Activated CD4-positive, alpha-beta T cell treated with anti-CD3 and anti-CD28 coated beads, Interleukin-2, Interleukin-4, amounts not matched to agents 100 ng/mL and 50 ng/mL, durations not matched to agents 16 hours and 8 hours (primary cell): Measurements from ENCODE around the gene DSTN.
"Not testable (repeated sequence)": the region's sequence is repeated elsewhere in the genome, so short reads cannot be mapped to it uniquely, and the experiment has no call there.

Source experiments
- DNase-seq: peaks from one replicate; pipeline ENCODE4 v3.0.0-alpha.2; 2020; ENCODE audit warnings: low spot score

The DSTN gene

DNA sequence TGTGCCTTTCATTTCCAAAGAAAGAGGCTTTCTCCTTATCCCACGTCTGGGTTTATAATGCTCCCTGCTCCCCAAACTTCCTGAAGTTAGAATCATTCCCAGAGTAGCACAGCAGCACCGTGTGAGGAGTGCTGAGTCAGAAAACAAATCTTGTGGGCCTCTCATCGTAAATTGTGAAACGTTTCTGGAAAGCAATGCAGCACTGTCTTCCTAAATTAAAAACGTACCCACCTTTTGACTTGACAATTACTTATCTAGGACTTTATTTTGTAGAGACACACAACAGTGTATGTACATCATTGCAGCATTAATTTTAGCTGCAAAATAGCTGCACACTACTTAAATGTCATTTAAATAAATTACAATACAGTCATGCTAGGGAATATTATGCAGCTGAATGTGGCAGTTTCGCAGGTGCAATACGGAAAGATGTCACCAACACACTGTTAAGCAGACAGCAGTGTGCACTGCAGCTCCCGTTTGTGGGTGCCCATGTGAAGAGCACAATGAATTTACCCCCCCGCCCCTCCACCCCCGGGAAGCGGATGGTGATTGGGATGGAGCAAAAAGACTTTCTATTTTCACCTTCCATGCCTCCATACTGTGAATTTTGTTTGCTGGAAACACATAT, 81.4 kb downstream of the DSTN start:
- no peak for DNase-seq

DNA sequence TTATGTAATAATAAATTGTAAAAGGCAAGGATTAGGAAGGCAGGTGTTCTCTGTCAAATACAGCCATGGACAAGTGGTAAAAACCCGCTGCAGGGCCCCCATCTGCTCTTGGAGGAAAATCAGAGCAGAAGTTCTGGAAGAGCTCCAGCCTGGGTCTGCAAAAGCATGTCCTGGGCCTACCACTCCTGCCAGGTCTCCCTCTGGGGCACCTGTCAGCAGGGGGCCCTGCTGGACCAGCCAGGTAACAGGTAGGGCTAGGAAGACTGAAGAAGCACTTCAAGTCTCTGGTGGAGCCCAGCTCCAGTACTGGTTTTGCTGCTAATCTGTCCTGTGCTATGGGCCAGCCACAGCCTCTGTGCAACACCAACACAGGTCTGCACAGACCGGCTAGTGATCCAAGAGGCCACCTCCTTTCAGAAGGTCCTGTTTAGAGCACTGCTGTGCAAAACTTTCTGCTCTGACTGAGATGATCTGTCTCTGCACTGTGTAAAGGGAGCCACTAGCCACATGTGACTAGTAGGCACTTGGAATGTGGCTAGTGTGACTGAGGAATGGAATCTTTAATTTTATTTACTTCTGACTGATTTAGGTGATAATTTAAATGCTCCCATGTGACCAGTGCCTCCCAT, 82.0 kb downstream of the DSTN start:
- DNase-seq = no peak

DNA sequence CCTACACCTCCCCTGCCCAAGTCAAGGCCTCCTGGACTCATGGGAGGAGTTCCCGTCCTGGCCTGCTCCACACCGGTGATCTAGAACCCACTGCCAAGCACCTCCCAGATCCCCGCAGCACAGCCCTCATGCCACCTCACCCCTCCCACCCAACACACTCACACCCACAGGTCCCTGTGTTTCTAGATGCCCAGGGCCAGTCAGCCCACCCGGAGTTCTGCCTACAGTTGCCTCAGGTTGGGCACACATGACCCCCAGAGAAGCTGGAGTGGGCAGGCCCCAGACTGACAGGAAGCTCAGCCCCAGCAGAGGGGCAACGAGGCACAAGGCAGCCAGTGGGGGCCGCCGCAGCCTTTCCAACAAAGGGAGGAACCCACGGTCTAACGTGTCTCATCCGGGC, 82.5 kb downstream of the DSTN start:
- DNase-seq = no peak

DNA sequence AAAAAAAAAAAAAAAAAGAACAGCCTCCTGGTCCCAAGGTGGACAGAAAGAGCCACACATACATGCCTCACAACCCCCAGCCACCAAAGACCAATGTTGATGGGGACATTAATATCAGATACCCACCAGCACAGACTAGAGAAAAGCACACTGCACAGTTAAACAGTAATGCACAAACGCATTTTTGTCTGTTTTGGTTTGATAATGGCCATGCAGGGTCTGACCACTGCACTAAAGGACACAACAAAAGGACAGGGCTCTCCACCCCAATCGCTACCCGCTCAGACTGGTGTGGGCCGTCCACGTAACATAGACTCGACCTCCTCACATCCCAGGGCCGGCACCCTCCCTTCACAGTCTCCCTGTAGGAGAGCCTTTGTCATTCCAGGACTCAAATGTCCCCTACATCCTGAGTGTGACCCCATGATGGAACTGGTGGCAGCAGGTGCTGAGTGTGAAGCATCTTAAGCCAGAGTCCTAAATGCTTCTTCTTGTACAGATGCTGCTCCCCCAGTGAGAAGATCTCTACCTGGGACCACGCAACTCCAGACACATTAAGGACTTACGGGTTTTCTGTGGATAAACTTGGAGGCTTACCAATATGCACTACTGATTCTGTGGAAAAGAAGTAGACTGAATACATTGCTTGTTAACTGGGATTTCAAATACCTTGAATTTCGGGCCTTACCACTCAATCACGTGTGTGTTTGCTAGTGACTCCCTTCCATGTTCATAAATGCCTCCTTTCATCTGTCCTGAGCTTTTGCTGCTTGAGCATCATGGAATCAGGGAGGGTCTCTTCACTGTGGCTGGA, 84.2 kb downstream of the DSTN start:
- DNase-seq = no peak

DNA sequence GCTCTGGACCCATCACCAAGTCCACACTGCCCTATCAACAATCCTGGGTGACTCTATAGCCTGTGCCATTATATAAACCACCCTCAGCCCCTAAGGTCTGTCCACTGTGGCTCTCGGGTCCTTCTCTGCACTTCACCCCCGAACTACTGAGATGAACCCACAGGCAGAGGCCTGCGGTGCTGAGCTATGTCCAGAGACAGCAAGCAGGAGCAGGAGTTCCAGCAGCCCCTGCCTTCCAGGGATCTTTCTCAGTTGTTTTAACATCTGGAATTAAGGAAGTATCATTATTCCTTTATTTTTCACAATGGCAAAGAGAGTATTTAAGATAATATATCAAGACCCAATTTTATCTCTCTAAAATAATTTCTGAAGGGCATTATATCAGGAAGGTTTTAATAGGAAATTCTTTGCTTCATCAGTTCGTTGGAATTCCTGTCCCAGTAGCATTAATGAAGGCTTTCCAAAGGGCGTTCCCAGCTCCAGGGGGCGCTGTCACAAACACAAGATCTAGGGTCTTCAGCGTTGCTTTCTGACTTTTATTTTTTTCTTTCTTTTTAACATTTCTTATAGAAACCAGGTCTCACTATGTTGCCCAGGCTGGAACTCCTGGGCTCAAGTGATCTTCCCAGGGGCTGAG, 84.9 kb downstream of the DSTN start:
- no peak for DNase-seq

DNA sequence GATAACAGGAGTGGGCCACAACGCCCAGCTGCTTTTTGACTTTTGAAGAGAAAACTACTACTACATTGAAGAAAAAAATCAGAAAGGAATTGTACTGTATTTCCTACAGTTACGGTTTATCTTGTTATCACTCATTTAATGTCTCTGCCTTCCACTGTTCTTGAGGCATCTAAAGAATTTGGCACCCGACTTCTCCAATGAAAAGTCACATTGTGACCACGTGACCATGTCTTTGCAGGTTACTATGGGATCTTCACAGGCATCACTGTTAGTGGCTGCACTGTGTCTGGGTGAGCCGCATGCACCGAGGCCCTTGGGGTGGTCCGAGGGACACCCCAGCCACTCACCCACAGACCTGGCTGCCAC, 85.4 kb downstream of the DSTN start:
- no peak for DNase-seq

DNA sequence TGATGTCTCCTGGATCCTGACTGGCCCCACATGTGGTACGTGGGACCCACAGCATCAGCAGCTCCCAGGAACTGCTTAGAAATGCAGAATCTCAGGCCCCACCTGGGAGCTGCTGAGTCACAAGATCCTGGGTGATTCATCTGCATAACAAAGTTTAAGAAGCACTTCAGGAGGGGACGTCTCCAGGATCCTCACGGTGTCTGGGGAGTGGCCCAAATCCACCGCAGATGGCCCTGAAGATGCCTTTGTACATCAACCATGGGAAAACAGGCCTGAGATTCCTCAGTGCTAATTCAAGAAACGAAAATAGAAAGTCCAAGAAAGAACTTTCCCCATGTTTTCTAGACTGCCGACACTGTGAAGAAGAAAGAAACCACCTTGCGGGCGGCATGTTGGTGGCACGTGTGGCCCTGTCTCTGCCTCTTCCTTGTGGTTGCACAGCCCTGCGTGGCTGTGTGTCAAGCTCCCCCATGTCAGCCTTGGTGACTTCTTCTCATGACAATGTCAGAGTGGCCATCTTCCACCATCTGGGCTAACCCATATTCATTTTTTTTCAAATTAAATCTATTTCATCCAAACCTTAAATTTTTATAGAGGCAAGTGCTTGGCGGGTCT, 86.1 kb downstream of the DSTN start:
- no peak for DNase-seq

DNA sequence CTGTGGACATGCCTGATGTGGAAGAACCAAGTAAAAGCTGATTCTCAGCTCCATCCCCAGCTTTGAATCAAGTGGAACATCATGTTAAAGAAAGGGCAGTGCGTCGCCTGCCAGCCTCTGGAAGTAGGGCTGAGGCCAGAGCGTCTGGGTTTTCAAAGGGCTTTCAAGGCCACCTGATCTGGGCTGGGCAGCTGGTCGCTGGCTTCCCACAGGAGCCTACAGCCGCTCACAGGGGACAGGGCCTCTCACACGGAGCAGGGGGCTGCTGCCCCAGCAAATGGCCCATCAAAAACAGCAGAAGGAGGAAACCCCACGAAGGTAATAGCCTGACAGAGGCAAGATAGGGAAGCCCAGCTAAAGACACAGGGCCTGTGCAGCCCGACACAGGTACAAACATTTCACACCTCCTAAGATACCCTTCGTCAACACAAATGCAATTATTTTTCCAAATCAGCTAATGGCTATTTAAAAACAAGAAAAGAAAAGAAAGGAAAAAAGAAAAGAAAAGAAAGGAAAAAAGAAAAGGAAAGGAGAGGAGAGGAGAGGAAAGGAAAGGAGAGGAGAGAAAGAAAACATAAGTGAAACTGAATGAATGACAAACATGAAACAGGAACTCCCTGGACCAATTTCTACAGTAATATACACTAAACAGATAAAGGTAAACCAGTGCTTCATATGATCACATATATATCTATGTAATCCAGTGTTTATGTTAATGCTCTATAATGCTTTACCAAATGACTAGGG, 87.4 kb downstream of the DSTN start:
- DNase-seq = no peak

DNA sequence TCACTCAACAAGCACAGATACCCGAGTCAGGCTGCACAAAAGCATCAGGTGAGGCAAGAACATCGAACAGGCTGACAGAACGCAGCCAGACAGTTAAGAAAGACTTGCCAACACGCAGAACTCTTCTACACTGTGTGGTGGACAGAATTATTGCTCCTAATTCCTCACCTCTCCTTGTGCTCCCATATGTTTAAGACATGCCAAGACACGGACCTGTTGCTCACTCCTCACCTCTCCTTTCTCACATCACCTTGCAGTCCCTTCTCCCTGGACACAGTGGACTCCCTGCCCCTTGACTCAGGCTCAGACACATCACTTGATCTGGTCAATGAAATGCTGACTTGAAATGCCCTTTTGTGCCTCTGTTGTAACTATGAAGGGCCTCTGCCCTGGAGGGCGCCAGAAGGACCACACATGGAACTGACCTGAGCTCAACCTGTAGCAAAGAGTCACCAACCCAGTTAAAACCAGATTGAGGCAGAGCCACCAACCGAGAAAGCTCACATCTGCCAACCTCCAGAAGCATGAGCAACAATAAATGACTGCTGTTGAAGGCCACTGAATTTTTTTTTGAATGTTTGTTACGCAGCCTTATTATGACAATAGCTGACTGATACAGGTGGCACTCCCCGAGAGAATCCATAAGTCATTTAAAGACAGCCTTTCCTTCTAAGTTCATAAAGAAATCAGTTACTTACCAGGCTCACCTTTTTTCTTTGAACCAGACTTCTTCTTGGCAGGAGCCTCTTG, 88.2 kb downstream of the DSTN start:
- DNase-seq = no peak

DNA sequence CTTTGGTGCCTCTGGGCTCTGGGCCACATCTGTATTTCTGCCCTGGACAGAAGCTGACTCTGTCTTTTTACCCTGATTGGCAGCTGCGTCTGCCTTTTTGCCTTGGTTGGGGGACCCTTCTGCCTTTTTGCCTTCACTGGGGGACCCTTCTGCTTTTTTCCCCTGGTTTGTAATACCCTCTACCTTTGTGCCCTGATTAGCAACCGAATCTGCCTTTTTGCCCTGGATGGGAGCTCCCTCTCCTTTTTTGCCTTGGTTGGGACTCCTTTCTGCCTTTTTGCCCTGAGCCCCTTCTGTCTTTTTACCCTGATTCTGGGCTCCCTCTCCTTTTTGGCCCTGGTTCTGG, 88.7 kb downstream of the DSTN start:
- no peak for DNase-seq

DNA sequence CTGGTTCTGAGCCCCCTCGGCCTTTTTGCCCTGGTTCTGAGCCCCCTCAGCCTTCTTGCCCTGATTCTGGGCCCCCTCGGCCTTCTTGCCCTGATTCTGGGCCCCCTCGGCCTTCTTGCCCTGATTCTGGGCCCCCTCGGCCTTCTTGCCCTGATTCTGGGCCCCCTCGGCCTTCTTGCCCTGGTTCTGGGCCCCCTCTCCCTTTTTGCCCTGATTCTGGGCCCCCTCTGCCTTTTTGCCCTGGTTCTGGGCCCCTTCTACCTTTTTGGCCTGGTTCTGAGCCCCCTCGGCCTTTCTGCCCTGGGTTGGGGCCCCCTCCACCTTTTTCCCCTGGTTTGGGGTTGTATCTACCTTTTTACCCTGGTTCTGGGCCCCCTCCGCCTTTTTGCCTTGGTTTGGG, 89.5 kb downstream of the DSTN start:
- DNase-seq = not testable (repeated sequence)
